Liver (tissue), 9 donors: ENCODE results near the gene VARS1. TPM values are rescaled to one million over a fixed set of nuclear protein-coding genes. Genes with fewer than 3 reads are reported as not detected.

Source experiments
- DNase-seq: peaks from one replicate; pipeline ENCODE4 v3.0.0-alpha.2; 2017; ENCODE audit warnings: low spot score
- H3K27ac ChIP-seq, 2 donors: one replicate each; pipeline ENCODE4 v1.7.0; 2013; ENCODE audit warnings: inconsistent platforms in 2 of 2, low read length in 2 of 2, control low read depth in 1 of 2, low read depth in 1 of 2, mild to moderate bottlenecking in 1 of 2
- H3K27me3 ChIP-seq, 4 donors: one replicate each; pipeline versions ENCODE4 v1.6.1 to v1.7.0; 2013; ENCODE audit warnings: low read length in 3 of 4, inconsistent platforms in 1 of 4, mild to moderate bottlenecking in 1 of 4, moderate library complexity in 1 of 4; ENCODE audit not compliant: control insufficient read depth in 4 of 4, insufficient read depth in 4 of 4
- H3K36me3 ChIP-seq, 4 donors: one replicate each; pipeline versions ENCODE4 v1.6.1 to v1.7.0; 2013; ENCODE audit warnings: low read length in 3 of 4, mild to moderate bottlenecking in 3 of 4, low read depth in 1 of 4, moderate library complexity in 1 of 4; ENCODE audit not compliant: control insufficient read depth in 4 of 4, insufficient read depth in 3 of 4
- H3K4me1 ChIP-seq, 4 donors: one replicate each; pipeline versions ENCODE4 v1.6.1 to v1.7.0; 2013; ENCODE audit warnings: low read length in 3 of 4, mild to moderate bottlenecking in 3 of 4, moderate library complexity in 1 of 4; ENCODE audit not compliant: control insufficient read depth in 4 of 4, insufficient read depth in 4 of 4
- H3K4me3 ChIP-seq, 3 donors: one replicate each; pipeline versions ENCODE4 v1.6.1 to v1.7.0; 2013; ENCODE audit warnings: low read length in 3 of 3, control low read depth in 1 of 3, low read depth in 1 of 3, mild to moderate bottlenecking in 1 of 3
- H3K9ac ChIP-seq, 2 donors: one replicate each; pipeline ENCODE4 v1.7.0; 2013; ENCODE audit warnings: low read length in 2 of 2, mild to moderate bottlenecking in 2 of 2, moderate library complexity in 2 of 2, control low read depth in 1 of 2, low read depth in 1 of 2
- H3K9me3 ChIP-seq, 4 donors: one replicate each; pipeline versions ENCODE4 v1.6.1 to v1.7.0; 2013; ENCODE audit warnings: low read length in 3 of 4; ENCODE audit not compliant: control insufficient read depth in 4 of 4
- EGR1 ChIP-seq, 2 donors: IDR thresholded peaks; 2 replicates each; pipeline ENCODE4 v1.6.1; 2016 to 2018; ENCODE audit warnings: antibody characterized with exemption in 2 of 2, low read depth in 2 of 2
- FOXA1 ChIP-seq: IDR thresholded peaks from 2 replicates; pipeline ENCODE4 v1.6.1; 2016; ENCODE audit warnings: antibody characterized with exemption
- FOXA2 ChIP-seq: IDR thresholded peaks from 2 replicates; pipeline ENCODE4 v1.6.1; 2016; ENCODE audit warnings: antibody characterized with exemption
- GABPA ChIP-seq, 2 donors: IDR thresholded peaks in 1 of 2; conservative IDR thresholded peaks in 1 of 2; 2 replicates each; pipeline ENCODE4 v1.6.1; 2016; ENCODE audit warnings: antibody characterized with exemption in 2 of 2, mild to moderate bottlenecking in 1 of 2, moderate library complexity in 1 of 2
- HNF4A ChIP-seq, 2 donors: conservative IDR thresholded peaks; 2 replicates each; pipeline ENCODE4 v1.6.1; 2016; ENCODE audit warnings: antibody characterized with exemption in 2 of 2, mild to moderate bottlenecking in 2 of 2
- HNF4G ChIP-seq: IDR thresholded peaks from 2 replicates; pipeline ENCODE4 v1.6.1; 2016; ENCODE audit warnings: antibody characterized with exemption
- JUND ChIP-seq, 2 donors: IDR thresholded peaks; 2 replicates each; pipeline ENCODE4 v1.6.1; 2016; ENCODE audit warnings: antibody characterized with exemption in 2 of 2
- NR2F2 ChIP-seq: IDR thresholded peaks from 2 replicates; pipeline ENCODE4 v1.6.1; 2016; ENCODE audit warnings: antibody characterized with exemption
- RAD21 ChIP-seq, 2 donors: IDR thresholded peaks; 2 replicates each; pipeline ENCODE4 v1.6.1; 2016; ENCODE audit warnings: antibody characterized with exemption in 2 of 2, mild to moderate bottlenecking in 2 of 2
- RXRA ChIP-seq, 2 donors: IDR thresholded peaks; 2 replicates each; pipeline ENCODE4 v1.6.1; 2017 to 2018; ENCODE audit warnings: antibody characterized with exemption in 2 of 2, mild to moderate bottlenecking in 1 of 2
- SP1 ChIP-seq: IDR thresholded peaks from 2 replicates; pipeline ENCODE4 v1.6.1; 2018; ENCODE audit warnings: antibody characterized with exemption, mild to moderate bottlenecking
- TAF1 ChIP-seq: conservative IDR thresholded peaks from 2 replicates; pipeline ENCODE4 v1.6.1; 2016; ENCODE audit warnings: antibody characterized with exemption, mild to moderate bottlenecking
- YY1 ChIP-seq: IDR thresholded peaks from 2 replicates; pipeline ENCODE4 v1.6.1; 2016; ENCODE audit warnings: antibody characterized with exemption, mild to moderate bottlenecking
- WGBS: extraction: QIAGEN DNeasy Blood & Tissue Kit; methylation state at CpG from one replicate; pipeline ENCODE4 v1.1.7; 2013; 5-methylcytosine and 5-hydroxymethylcytosine counted together
- polyA plus RNA-seq, 2 donors: library from polyadenylated mRNA; stranded (reverse) in 1 of 2; unstranded in 1 of 2; fragments of 200-250 nt in 1 of 2; fragments of >200 nt in 1 of 2; fragmentation: Nextera tagmentation in 1 of 2; extraction: Ambion mirVana in 1 of 2; gene quantifications; one replicate each; pipeline versions ENCODE4 v1.2.1 to v1.2.3, GENCODE V29; 2013 to 2015
- total RNA-seq, 2 donors: library from RNA; depleted of rRNA; stranded (reverse); fragments of >200 nt; gene quantifications; one replicate each; pipeline ENCODE4 v1.2.3, GENCODE V29; 2014
- TF ChIP-seq, protein P1 (sequence below): IDR thresholded peaks from 2 replicates; pipeline ENCODE4 v1.6.1; 2016; ENCODE audit warnings: antibody characterized with exemption, mild to moderate bottlenecking
- TF ChIP-seq, protein P2 (sequence below): fragments of 150-350 bp; IDR thresholded peaks from 2 replicates; pipeline ENCODE4 v1.5.1; 2017; ENCODE audit warnings: improper control_type of control experiment, low read depth, low read length; ENCODE audit not compliant: missing input control
- TF ChIP-seq, protein P3 (sequence below): IDR thresholded peaks from 2 replicates; pipeline ENCODE4 v1.6.1; 2016; ENCODE audit warnings: antibody characterized with exemption
- TF ChIP-seq, protein P4 (sequence below): IDR thresholded peaks from 2 replicates; pipeline ENCODE4 v1.6.1; 2016; ENCODE audit warnings: antibody characterized with exemption
- TF ChIP-seq, protein P5 (sequence below): IDR thresholded peaks from 2 replicates; pipeline ENCODE4 v1.6.1; 2016; ENCODE audit warnings: antibody characterized with exemption
- donor health status: healthy.
- donor health status: healthy.
- donor health status: healthy.
- donor health status: healthy.
- donor health status: healthy.

VARS1 gene
- total and polyA plus RNA-seq, 4 donors: 17.9 to 44.7 (median 32.4) TPM

DNA sequence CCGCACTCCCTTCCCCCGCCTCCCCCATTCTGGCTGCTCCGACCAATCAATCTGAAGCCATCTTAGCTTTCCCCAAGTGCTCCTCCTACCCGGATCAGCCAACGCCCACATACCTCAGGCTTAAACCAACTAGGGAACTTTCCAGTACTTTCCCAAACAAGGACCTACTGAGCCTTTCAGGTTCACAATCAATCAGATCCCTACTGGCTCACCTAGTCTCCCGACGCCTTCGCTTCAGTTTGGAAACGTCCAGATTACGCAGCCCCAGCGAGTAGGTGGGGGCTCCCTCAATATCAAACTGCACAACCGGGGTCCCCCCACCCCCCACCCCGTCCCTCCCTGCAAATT is 19.1 kb upstream of the VARS1 start:
- peak overlapping the region; percentile 64 to 94 for H3K9ac ChIP-seq

More for the DNA sequence above, 19.1 kb upstream of the VARS1 start:
- whole genome bisulfite sequencing: under 1% methylated on average over 13 of the region's 13 CpGs
- Histone ChIP-seq H3K4me3 (peak overlapping the region; percentile 33 to 49 (median 49)), H3K36me3 (no peaks in the 10 kb centered on the region), H3K27me3 (no peaks in the 10 kb centered on the region), H3K9me3 (no peaks in the 10 kb centered on the region), H3K27ac (peak overlapping the region; percentile 93 to 100), H3K4me1 (peaks cover under 1 to 15% (median 8%) of the 10 kb centered on the region in 4 donors)
- TF ChIP-seq, protein P1, sequence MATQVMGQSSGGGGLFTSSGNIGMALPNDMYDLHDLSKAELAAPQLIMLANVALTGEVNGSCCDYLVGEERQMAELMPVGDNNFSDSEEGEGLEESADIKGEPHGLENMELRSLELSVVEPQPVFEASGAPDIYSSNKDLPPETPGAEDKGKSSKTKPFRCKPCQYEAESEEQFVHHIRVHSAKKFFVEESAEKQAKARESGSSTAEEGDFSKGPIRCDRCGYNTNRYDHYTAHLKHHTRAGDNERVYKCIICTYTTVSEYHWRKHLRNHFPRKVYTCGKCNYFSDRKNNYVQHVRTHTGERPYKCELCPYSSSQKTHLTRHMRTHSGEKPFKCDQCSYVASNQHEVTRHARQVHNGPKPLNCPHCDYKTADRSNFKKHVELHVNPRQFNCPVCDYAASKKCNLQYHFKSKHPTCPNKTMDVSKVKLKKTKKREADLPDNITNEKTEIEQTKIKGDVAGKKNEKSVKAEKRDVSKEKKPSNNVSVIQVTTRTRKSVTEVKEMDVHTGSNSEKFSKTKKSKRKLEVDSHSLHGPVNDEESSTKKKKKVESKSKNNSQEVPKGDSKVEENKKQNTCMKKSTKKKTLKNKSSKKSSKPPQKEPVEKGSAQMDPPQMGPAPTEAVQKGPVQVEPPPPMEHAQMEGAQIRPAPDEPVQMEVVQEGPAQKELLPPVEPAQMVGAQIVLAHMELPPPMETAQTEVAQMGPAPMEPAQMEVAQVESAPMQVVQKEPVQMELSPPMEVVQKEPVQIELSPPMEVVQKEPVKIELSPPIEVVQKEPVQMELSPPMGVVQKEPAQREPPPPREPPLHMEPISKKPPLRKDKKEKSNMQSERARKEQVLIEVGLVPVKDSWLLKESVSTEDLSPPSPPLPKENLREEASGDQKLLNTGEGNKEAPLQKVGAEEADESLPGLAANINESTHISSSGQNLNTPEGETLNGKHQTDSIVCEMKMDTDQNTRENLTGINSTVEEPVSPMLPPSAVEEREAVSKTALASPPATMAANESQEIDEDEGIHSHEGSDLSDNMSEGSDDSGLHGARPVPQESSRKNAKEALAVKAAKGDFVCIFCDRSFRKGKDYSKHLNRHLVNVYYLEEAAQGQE: no peak
- peak in 1 of 2 donors; percentile 67 for TF ChIP-seq JUND (IDR thresholded peaks at IDR 0.05)
- TF ChIP-seq YY1: peak; percentile 84
- peak; percentile 48 for TF ChIP-seq FOXA1
- TF ChIP-seq HNF4A (conservative IDR thresholded peaks at IDR 0.05): peak; percentile 28 to 49
- no peak for TF ChIP-seq NR2F2
- peak in 1 of 2 donors; percentile 30 for TF ChIP-seq RAD21 (IDR thresholded peaks at IDR 0.05)
- TF ChIP-seq, protein P2, sequence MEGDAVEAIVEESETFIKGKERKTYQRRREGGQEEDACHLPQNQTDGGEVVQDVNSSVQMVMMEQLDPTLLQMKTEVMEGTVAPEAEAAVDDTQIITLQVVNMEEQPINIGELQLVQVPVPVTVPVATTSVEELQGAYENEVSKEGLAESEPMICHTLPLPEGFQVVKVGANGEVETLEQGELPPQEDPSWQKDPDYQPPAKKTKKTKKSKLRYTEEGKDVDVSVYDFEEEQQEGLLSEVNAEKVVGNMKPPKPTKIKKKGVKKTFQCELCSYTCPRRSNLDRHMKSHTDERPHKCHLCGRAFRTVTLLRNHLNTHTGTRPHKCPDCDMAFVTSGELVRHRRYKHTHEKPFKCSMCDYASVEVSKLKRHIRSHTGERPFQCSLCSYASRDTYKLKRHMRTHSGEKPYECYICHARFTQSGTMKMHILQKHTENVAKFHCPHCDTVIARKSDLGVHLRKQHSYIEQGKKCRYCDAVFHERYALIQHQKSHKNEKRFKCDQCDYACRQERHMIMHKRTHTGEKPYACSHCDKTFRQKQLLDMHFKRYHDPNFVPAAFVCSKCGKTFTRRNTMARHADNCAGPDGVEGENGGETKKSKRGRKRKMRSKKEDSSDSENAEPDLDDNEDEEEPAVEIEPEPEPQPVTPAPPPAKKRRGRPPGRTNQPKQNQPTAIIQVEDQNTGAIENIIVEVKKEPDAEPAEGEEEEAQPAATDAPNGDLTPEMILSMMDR: no peak
- TF ChIP-seq, protein P3, sequence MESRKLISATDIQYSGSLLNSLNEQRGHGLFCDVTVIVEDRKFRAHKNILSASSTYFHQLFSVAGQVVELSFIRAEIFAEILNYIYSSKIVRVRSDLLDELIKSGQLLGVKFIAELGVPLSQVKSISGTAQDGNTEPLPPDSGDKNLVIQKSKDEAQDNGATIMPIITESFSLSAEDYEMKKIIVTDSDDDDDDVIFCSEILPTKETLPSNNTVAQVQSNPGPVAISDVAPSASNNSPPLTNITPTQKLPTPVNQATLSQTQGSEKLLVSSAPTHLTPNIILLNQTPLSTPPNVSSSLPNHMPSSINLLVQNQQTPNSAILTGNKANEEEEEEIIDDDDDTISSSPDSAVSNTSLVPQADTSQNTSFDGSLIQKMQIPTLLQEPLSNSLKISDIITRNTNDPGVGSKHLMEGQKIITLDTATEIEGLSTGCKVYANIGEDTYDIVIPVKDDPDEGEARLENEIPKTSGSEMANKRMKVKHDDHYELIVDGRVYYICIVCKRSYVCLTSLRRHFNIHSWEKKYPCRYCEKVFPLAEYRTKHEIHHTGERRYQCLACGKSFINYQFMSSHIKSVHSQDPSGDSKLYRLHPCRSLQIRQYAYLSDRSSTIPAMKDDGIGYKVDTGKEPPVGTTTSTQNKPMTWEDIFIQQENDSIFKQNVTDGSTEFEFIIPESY: peak; percentile 58
- TF ChIP-seq EGR1 (IDR thresholded peaks at IDR 0.05; ENCODE audit: low read depth in 2 of 2): peak; percentile 20 to 46
- peak; percentile 43 for TF ChIP-seq HNF4G
- TF ChIP-seq FOXA2: peak; percentile 20
- peak; percentile 53 to 64 for TF ChIP-seq RXRA (IDR thresholded peaks at IDR 0.05)
- peak; percentile 69 for TF ChIP-seq SP1
- peak; percentile 59 for TF ChIP-seq TAF1
- TF ChIP-seq, protein P4, sequence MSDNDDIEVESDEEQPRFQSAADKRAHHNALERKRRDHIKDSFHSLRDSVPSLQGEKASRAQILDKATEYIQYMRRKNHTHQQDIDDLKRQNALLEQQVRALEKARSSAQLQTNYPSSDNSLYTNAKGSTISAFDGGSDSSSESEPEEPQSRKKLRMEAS: no peak
- TF ChIP-seq GABPA (IDR thresholded peaks at IDR 0.05 in 1 of 2, conservative IDR thresholded peaks at IDR 0.05 in 1 of 2): peak in 1 of 2 donors; percentile 38
- TF ChIP-seq, protein P5, sequence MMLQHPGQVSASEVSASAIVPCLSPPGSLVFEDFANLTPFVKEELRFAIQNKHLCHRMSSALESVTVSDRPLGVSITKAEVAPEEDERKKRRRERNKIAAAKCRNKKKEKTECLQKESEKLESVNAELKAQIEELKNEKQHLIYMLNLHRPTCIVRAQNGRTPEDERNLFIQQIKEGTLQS: no peak
- DNase-seq: peak; percentile 84
